Panc1 (cell line): ENCODE measurements around the gene GCN1. TPM values are rescaled to one million over a fixed set of nuclear protein-coding genes. Genes with fewer than 3 reads are reported as not detected.

Experiments
- ATAC-seq: fragments of 200-7000 bp; cut with Tn5 transposase; 2 replicates; pipeline ENCODE4 v1.9.1; 2020; ENCODE audit warnings: mild to moderate bottlenecking, moderate library complexity
- BruUV-seq: library from RNA; stranded (reverse); fragments of 400-500 nt; replicated peaks from 2 replicates; lab custom pipeline; 2021; lab: Mats Ljungman, UMichigan
- CTCF ChIA-PET: fragments of 300-600 bp; sonication (Branson Sonifier 250); formaldehyde crosslinking; loops from one replicate; lab custom pipeline; 2022; ENCODE audit warnings: antibody characterized with exemption; lab: Charles Lee
- POLR2A ChIA-PET: fragments of 300-600 bp; sonication (Branson Sonifier 250); formaldehyde crosslinking; loops from one replicate; lab custom pipeline; 2022; ENCODE audit warnings: antibody characterized with exemption; lab: Charles Lee
- DNase-seq: peaks from one replicate; pipeline ENCODE4 v3.0.0-alpha.2; 2010; ENCODE audit warnings: low read depth, low spot score
- H3K27ac ChIP-seq: 2 replicates; pipeline ENCODE4 v1.5.1; 2011; ENCODE audit warnings: mild to moderate bottlenecking, low read length, inconsistent platforms
- H3K27me3 ChIP-seq: fragments of 200-500 bp; sonication (Bioruptor generic); 2 replicates; pipeline ENCODE4 v1.6.0; 2014; ENCODE audit warnings: low read length, inconsistent platforms; ENCODE audit not compliant: control insufficient read depth, insufficient read depth
- H3K36me3 ChIP-seq: fragments of 200-500 bp; sonication (Bioruptor generic); 2 replicates; pipeline ENCODE4 v1.5.1; 2014; ENCODE audit warnings: inconsistent platforms, mild to moderate bottlenecking, low read length, moderate library complexity; ENCODE audit not compliant: control insufficient read depth, insufficient read depth
- H3K4me1 ChIP-seq: 2 replicates; pipeline ENCODE4 v1.5.1; 2011; ENCODE audit warnings: inconsistent platforms, mild to moderate bottlenecking, low read length, moderate library complexity; ENCODE audit not compliant: control insufficient read depth, insufficient read depth
- H3K4me3 ChIP-seq, 2 experiments: 2 replicates each; pipeline ENCODE4 v1.5.1; 2011 to 2012; ENCODE audit warnings: low read depth in 2 of 2, low read length in 2 of 2, mild to moderate bottlenecking in 2 of 2, inconsistent platforms in 1 of 2, moderate library complexity in 1 of 2
- H3K9me3 ChIP-seq: fragments of 200-500 bp; sonication (Bioruptor generic); 2 replicates; pipeline ENCODE4 v1.5.1; 2014; ENCODE audit warnings: low read depth, mild to moderate bottlenecking, inconsistent platforms, low read length, moderate library complexity; ENCODE audit not compliant: control insufficient read depth, insufficient read depth
- POLR2AphosphoS5 ChIP-seq: IDR thresholded peaks from 2 replicates; pipeline ENCODE4 v1.6.1; 2012; ENCODE audit warnings: mild to moderate bottlenecking, low read depth, low read length, moderate library complexity
- SIN3A ChIP-seq: IDR thresholded peaks from 2 replicates; pipeline ENCODE4 v1.6.1; 2012; ENCODE audit warnings: low read depth, mild to moderate bottlenecking, low read length, moderate library complexity, borderline replicate concordance; ENCODE audit not compliant: insufficient read depth
- TCF7L2 ChIP-seq: IDR thresholded peaks from 2 replicates; pipeline ENCODE4 v1.6.1; 2011; ENCODE audit warnings: mild to moderate bottlenecking, low read depth, low read length, inconsistent platforms
- in situ Hi-C: cut with HindIII; loops from 2 replicates; pipeline ENCODE4 v1.10.0; 2016; ENCODE audit warnings: low sequenced_read_pairs, low pct_unique_long_range_greater_than_20kb
- intact Hi-C: fragments of 100-400 bp; cut with micrococcal nuclease; formaldehyde crosslinking; loops from one replicate; pipeline ENCODE4 v1.10.0; 2022; ENCODE audit not compliant: unreplicated experiment
- total RNA-seq: library from RNA; stranded (reverse); gene quantifications from one replicate; pipeline ENCODE4 v1.2.1, GENCODE V29; 2021; ENCODE audit not compliant: unreplicated experiment
- TF ChIP-seq, protein P1 (sequence below): fragments of 450-650 bp; IDR thresholded peaks from 2 replicates; pipeline ENCODE4 v1.5.1; 2017; ENCODE audit warnings: mild to moderate bottlenecking
- TF ChIP-seq, protein P2 (sequence below), 2 experiments: IDR thresholded peaks; 2 replicates each; pipeline ENCODE4 v1.6.1; 2011 to 2012; ENCODE audit warnings: low read depth in 2 of 2, control low read depth in 1 of 2, low read length in 1 of 2, mild to moderate bottlenecking in 1 of 2, moderate library complexity in 1 of 2; ENCODE audit not compliant: insufficient read depth in 1 of 2

The GCN1 gene
- total RNA-seq, 1 experiment from 2014 or later = 175 TPM

DNA sequence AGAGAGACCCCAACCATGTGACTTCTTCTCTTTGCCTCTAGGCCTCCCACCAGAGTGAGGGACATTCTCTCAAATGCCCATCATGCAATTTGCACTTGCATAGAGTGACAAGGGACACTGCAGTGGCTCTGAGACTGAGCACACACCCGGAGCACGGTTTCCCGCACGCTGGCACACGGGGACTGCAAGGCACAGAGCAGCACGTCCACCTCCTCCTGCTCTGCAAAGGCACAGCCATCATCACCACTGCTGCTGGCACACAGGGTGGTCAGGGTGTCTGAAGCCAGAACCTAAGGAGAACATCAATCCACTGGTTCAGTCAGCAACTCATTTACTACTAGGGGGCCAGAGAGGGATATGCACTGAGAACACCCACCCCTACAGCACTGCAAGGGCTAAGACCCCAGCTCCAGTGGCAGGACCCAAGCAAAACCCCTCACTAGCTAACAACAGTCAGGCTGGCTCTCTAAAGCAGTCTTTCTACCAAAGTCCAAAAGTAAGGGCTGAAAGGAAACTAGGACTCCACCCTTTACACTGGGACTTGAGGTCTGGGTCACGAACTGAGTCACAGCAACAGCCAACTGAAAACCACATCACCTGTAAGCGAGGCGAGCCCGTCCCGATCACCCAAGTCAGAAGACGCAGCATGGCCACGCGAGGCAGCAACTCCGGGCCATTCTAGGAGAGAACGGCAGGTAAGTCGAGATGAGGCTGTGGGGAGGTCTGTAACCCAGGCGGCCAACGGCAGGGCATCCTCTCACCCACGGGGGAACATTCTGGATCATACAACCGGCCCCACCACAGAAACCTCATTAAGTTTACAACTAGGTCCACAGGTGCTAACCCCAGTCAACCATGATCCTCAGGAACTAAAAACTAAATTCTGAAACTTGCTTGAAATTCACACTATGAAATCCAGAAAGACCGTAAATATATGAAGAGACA lies 37.9 kb downstream of the GCN1 start:
- Histone ChIP-seq H3K36me3 (peaks cover 30% of the 10 kb centered on the region), H3K4me1 (no peaks in the 10 kb centered on the region), H3K9me3 (no peaks in the 10 kb centered on the region), H3K27ac (no peak overlapping the region), H3K4me3 (no peak overlapping the region), H3K27me3 (no peaks in the 10 kb centered on the region)
- ATAC-seq (no peak), DNase-seq (no peak)
- in situ Hi-C loops = no loop called here
- POLR2A ChIA-PET = no interaction called here
- intact Hi-C loops = no loop called here
- TF ChIP-seq SIN3A (no peak), POLR2AphosphoS5 (no peak), TCF7L2 (no peak)
- TF ChIP-seq, protein P1, sequence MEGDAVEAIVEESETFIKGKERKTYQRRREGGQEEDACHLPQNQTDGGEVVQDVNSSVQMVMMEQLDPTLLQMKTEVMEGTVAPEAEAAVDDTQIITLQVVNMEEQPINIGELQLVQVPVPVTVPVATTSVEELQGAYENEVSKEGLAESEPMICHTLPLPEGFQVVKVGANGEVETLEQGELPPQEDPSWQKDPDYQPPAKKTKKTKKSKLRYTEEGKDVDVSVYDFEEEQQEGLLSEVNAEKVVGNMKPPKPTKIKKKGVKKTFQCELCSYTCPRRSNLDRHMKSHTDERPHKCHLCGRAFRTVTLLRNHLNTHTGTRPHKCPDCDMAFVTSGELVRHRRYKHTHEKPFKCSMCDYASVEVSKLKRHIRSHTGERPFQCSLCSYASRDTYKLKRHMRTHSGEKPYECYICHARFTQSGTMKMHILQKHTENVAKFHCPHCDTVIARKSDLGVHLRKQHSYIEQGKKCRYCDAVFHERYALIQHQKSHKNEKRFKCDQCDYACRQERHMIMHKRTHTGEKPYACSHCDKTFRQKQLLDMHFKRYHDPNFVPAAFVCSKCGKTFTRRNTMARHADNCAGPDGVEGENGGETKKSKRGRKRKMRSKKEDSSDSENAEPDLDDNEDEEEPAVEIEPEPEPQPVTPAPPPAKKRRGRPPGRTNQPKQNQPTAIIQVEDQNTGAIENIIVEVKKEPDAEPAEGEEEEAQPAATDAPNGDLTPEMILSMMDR = no peak
- TF ChIP-seq, protein P2, sequence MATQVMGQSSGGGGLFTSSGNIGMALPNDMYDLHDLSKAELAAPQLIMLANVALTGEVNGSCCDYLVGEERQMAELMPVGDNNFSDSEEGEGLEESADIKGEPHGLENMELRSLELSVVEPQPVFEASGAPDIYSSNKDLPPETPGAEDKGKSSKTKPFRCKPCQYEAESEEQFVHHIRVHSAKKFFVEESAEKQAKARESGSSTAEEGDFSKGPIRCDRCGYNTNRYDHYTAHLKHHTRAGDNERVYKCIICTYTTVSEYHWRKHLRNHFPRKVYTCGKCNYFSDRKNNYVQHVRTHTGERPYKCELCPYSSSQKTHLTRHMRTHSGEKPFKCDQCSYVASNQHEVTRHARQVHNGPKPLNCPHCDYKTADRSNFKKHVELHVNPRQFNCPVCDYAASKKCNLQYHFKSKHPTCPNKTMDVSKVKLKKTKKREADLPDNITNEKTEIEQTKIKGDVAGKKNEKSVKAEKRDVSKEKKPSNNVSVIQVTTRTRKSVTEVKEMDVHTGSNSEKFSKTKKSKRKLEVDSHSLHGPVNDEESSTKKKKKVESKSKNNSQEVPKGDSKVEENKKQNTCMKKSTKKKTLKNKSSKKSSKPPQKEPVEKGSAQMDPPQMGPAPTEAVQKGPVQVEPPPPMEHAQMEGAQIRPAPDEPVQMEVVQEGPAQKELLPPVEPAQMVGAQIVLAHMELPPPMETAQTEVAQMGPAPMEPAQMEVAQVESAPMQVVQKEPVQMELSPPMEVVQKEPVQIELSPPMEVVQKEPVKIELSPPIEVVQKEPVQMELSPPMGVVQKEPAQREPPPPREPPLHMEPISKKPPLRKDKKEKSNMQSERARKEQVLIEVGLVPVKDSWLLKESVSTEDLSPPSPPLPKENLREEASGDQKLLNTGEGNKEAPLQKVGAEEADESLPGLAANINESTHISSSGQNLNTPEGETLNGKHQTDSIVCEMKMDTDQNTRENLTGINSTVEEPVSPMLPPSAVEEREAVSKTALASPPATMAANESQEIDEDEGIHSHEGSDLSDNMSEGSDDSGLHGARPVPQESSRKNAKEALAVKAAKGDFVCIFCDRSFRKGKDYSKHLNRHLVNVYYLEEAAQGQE (IDR thresholded peaks at IDR 0.05; ENCODE audit: insufficient read depth in 1 of 2, low read depth in 2 of 2, low read length in 1 of 2) = no peak
- CTCF ChIA-PET = no interaction called here
- TSS peak; percentile 32 for BruUV-seq

DNA sequence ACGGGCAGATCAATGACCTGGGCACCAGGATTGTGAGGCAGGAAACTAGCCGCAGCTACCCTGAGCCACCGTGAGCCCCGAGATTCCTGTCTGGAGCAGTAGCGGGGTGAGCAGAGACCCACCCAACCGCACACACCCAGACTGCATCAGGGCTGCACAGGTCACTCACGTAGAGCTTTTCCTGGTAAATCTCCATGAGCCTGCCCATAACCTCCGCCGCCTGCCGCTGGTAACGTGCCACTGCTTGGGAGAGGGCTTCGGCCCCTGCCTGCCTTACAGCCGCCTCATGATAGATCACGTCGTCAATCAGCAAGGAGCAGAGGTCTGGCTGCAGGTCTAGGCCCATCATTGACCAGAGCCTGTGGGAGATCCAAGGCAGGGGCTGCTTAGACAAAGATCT lies 39.4 kb downstream of the GCN1 start:
- CTCF ChIA-PET = no interaction called here
- POLR2A ChIA-PET = no interaction called here
- in situ Hi-C loops (no loop called here), intact Hi-C loops (no loop called here)
- no peak for ATAC-seq
- no peak for DNase-seq
- no peaks in the 10 kb centered on the region for H3K9me3 ChIP-seq
- no peak overlapping the region for H3K4me3 ChIP-seq
- H3K4me1 ChIP-seq = no peaks in the 10 kb centered on the region
- peaks cover 27% of the 10 kb centered on the region for H3K36me3 ChIP-seq
- no peaks in the 10 kb centered on the region for H3K27me3 ChIP-seq
- no TSS peak for BruUV-seq
- H3K27ac ChIP-seq = no peak overlapping the region
- TF ChIP-seq POLR2AphosphoS5 (no peak), SIN3A (no peak), TCF7L2 (no peak)
- TF ChIP-seq, protein P2 (IDR thresholded peaks at IDR 0.05; ENCODE audit: insufficient read depth in 1 of 2, low read depth in 2 of 2, low read length in 1 of 2) = no peak
- TF ChIP-seq, protein P1 = no peak
